ENCODE results near the gene AP5M1.

Gene AP5M1

GRCh38 chr14:57290751-57291150 lies 22.0 kb downstream of the AP5M1 start:
- DNase-seq (ENCODE audit: low read depth) = no peak
- H3K4me3 ChIP-seq (ENCODE audit: low read depth, low read length) = no peak overlapping the region
- TF ChIP-seq, protein P1, sequence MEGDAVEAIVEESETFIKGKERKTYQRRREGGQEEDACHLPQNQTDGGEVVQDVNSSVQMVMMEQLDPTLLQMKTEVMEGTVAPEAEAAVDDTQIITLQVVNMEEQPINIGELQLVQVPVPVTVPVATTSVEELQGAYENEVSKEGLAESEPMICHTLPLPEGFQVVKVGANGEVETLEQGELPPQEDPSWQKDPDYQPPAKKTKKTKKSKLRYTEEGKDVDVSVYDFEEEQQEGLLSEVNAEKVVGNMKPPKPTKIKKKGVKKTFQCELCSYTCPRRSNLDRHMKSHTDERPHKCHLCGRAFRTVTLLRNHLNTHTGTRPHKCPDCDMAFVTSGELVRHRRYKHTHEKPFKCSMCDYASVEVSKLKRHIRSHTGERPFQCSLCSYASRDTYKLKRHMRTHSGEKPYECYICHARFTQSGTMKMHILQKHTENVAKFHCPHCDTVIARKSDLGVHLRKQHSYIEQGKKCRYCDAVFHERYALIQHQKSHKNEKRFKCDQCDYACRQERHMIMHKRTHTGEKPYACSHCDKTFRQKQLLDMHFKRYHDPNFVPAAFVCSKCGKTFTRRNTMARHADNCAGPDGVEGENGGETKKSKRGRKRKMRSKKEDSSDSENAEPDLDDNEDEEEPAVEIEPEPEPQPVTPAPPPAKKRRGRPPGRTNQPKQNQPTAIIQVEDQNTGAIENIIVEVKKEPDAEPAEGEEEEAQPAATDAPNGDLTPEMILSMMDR (conservative IDR thresholded peaks at IDR 0.05; ENCODE audit: low read depth, low read length) = no peak

DNA sequence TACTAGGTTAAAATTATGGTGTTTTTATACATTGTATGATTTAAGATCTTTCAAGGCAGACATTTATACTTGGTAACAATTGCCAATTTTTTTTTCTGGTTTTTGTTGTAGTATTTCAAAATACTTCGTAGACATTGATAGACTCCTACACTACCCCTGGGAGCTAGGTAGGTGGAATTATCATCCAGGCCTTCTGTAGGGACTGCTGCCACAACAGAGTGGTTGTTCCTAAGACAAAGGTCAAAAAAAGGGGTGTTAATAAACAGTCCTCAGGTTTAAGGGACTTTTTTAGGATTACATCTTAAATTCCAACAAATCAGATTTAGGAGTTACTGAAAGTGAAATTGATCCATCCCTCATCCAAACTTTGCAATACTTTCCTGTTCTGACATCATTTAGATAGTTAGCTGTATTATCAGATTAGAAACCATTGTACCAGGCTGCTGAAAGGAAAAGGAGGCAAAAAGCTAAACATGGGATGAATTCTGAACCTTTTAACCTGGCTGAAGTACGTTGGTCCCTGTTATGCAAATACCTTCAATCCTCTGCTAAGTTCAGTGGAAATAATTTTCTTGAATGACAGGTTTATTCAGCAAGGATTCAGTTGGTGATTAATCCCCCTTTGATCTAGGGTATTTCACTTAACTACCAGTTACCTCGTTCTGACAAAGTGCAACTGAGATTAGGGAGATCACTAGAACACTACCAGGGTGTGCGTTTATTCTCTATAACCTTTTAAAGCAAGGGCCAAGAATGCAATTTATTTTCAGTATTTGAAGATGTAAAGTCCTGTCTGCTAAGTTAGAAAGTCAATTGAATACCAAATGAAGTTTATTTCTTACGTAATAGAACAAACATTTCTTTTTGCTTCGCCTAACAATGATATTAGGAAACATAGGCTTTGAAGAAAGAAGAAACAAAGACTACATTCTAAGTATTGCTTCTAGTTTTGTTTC lies 23.2 kb downstream of the AP5M1 start:
- TF ChIP-seq, protein P1 (conservative IDR thresholded peaks at IDR 0.05; ENCODE audit: low read depth, low read length) = no peak
- no peak for DNase-seq (ENCODE audit: low read depth)

DNA sequence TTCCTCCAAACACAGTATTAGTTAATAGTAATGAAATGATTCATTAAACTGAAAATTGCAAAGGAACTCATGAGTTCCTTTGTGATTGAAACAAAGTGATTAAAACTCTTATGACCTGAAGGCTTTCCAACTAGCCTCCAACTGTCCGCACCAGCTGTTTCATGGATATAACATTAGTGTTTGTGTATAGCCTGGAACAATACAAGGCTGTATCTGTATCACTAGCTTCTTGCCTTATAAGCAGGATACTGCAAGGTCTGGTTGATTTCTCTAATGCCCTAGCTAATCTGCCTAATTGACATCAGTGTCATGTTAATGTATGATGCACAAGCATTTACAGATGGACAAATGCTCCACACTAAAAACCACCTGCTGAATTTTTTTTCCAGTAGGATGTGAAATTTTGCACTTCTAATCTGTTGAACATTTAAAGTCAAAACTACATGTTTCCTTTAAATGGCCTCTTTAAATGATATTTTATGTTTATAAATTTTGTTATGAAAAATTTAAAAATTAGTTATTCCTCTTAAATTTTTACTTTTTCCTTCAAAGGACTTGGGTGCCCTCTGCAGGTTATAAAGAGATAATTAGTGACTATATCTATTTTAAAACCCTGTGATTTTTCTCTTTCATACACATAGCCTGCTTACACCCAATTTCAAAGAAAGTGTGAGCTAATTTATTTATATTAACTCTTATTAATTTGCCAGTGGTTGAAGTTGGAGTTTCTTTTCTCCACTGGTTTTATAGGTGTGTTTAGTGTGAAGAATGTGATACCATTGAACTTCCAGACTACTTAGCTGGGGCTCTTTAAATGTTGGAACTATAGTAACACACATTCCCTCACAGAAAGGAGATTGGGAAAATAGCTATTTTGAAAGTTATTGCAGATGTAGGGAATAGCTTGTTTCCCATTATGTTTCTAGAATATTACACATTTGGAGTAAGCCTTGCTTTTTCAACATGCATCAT lies 25.4 kb downstream of the AP5M1 start:
- DNase-seq (ENCODE audit: low read depth) = peak; percentile 54
- H3K4me3 ChIP-seq (ENCODE audit: low read depth, low read length) = no peak overlapping the region
- TF ChIP-seq, protein P1 (conservative IDR thresholded peaks at IDR 0.05; ENCODE audit: low read depth, low read length) = peak; percentile 44

More for the DNA sequence above, 23.2 kb downstream of the AP5M1 start:
- no peak overlapping the region for H3K4me3 ChIP-seq (ENCODE audit: low read depth, low read length)

DNA sequence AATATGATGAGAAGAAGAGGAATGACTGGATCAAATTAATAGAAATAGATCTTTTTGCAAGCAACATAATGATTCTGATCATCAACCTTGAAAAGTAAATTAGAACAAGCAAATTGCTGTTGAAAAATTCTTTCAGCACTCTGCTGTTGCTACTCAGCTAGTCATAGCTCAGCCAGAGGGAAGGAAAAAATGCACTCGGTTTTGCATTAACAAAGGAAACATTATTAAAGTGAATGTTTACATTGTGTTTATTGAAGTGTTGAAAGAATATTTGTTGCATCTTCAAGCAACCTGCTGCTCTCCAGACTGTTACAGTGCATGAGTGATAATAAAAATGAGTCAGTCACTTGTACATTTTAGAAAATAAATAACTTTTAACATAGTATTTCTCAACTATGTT lies 26.5 kb downstream of the AP5M1 start:
- no peak for DNase-seq (ENCODE audit: low read depth)
- H3K4me3 ChIP-seq (ENCODE audit: low read depth, low read length) = no peak overlapping the region
- TF ChIP-seq, protein P1 (conservative IDR thresholded peaks at IDR 0.05; ENCODE audit: low read depth, low read length) = no peak

DNA sequence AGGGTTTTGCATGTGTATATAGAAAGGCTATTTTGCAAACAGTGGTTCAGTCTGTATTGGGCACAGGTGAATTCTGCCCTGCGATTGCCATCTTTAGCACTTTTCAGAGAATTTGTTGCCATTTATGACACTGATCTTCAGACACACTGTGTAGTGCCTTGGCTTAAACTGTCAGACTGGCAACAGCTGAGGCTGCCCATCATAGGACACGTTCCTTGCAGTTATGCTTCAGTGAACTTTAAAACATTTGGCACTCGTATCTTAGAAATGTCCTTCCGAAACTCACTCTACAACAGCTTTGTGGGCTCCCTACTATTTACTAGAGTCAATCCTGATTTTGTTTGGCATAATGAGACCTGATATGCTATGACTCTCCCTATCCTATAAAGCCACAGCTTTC lies 29.1 kb downstream of the AP5M1 start:
- TF ChIP-seq, protein P1 (conservative IDR thresholded peaks at IDR 0.05; ENCODE audit: low read depth, low read length) = no peak
- no peak overlapping the region for H3K4me3 ChIP-seq (ENCODE audit: low read depth, low read length)
- no peak for DNase-seq (ENCODE audit: low read depth)

DNA sequence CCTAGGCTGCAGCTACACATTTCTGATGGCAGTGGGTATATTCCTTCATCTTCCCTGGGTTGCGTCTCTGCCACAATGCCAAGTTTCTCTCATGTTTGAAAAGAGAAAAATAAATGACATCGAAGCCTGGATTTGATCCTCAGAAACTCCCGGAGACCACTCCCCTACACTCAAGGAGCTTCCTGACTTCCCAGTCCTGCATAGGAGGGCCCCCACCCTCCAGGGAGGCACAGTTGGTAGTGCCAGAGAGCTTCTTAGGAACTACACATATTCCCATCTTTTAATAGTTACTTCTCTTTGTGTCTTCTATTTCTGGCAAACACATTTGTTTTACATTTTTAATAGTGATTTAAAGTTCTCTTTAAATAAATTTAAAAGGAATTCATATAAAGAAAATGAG lies 30.7 kb downstream of the AP5M1 start:
- TF ChIP-seq, protein P1 (conservative IDR thresholded peaks at IDR 0.05; ENCODE audit: low read depth, low read length) = no peak
- no peak for DNase-seq (ENCODE audit: low read depth)
- no peak overlapping the region for H3K4me3 ChIP-seq (ENCODE audit: low read depth, low read length)
